AG08396 (cell line): Measurements from ENCODE around the gene PUSL1.
"Not testable (repeated sequence)": the region's sequence is repeated elsewhere in the genome, so short reads cannot be mapped to it uniquely, and the experiment has no call there.

Source experiments
- DNase-seq: peaks from one replicate; pipeline ENCODE4 v3.0.0; 2012; ENCODE audit warnings: low spot score, mixed read lengths

PUSL1 gene

DNA sequence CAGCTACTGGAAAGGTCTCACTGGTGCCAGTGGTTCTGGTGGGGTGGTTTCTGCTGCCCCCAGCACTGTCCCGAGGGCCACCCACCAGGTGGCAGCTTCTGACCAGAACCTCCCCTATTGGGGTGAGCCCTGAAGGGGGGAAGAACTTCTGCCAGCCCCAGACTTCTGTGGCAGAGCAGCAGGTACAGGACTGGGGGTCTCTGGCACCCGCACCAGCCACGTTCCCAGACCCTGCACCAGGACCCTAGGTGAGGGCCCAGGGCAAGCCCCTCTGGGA, 1.6 kb downstream of the PUSL1 start:
- DNase-seq = no peak

DNA sequence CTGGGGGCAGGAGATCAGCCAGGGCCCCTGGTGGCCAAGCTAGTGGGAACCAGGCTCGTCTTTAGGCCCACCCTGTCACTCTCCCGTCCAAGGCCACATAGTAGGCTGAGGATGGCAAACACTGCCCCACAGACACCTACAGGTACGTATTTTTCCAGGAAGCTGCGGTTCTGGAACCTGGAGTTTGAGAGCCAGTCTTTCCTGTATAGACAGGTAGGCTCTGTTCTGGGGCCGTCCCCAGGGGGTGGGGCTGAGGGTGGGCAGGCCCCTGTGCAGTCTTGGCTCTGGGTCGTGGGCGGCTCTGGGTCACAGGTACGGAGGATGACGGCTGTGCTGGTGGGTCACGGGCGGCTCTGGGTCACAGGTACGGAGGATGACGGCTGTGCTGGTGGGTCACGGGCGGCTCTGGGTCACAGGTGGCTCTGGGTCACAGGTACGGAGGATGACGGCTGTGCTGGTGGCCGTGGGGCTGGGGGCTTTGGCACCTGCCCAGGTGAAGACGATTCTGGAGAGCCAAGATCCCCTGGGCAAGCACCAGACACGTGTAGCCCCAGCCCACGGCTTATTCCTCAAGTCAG, 2.2 kb downstream of the PUSL1 start:
- DNase-seq = no peak

DNA sequence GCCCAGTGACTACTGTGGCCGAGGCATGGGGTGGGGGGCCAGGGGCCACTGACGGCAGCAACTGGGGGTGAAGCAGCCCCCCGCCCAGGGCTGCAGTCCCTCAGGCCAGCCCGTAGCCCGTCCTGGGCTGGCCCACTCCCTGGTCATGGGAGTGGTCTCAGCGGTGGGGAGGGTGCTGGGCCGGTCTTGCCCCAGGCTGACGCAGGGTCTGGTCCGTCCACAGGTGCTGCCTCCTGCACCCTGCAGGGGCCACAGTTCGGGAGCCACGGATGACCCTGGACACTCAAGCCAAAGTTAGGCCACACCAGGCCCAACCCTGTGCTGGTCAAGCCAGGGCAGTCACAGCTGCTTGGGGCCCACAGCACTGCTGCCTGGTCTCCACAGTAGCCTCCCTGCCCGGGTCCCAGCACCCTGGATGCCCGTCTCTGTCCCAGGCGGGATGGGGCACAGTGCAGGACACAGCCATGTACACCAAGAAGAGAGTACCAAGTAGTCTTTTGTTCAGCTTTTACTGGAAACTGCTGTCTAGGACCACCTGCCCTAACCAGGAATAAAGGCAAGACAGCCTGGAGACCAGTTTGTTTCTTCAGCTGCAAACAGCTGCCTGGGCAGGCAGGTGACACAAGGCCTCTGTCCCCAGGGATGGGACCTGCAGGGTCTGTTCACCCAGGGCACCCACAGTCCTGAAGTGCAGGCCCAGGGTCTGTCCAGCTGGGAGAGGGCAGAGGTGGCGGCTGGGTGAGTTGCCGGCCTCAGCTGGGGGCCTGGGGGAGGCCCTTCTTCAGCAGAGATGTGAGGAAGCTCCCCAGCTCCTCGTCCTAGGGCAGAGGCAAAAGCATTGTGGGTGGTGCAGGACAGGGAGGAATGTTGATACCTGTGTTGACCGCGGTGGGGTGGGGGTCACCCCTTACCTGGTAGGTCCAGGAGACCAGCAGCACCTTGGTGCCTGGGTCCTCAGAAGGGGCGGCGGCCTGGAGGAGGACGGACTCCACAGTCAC, 3.0 kb downstream of the PUSL1 start:
- no peak for DNase-seq

DNA sequence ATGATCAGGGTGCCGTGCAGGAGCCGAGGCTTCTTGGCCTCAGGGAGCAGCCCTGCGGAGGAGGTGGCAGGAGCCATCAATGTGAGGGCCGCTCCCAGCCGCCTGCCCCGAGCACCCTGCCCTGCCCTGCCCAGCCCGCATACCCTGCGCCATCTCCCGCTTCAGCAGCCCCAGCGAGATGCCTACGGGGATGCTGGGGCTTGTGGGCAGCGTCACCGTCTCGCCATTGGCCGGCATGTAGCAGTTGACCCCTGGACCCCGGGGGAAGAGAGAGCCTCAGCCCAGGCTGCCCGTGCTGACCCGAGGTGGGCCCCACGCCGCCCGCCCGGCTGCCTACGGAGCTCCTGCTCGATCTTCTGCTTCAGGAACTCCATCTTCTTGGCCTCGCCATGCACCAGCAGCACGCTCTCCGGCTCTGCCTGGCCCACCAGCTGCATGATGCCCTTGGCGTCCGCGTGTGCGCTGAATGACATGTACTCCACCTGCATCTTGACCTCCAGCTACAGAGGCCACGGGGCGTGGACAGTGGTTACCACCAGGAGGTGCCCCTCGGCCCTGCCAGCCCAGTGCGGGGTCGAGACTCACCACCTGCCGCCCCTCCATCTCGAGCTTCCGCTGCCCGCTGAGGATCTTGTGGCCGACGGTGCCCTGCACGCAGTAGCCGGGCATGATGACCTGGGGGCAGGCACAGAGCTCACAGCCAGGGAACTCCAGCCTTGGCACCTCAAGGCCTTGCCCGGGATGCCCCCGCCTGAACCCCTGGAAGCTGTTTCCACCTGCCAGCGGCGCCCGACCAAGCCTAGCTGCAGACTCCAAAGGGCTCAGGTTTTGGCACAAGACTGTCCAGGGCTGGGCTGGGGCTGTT, 4.3 kb downstream of the PUSL1 start:
- no peak for DNase-seq

DNA sequence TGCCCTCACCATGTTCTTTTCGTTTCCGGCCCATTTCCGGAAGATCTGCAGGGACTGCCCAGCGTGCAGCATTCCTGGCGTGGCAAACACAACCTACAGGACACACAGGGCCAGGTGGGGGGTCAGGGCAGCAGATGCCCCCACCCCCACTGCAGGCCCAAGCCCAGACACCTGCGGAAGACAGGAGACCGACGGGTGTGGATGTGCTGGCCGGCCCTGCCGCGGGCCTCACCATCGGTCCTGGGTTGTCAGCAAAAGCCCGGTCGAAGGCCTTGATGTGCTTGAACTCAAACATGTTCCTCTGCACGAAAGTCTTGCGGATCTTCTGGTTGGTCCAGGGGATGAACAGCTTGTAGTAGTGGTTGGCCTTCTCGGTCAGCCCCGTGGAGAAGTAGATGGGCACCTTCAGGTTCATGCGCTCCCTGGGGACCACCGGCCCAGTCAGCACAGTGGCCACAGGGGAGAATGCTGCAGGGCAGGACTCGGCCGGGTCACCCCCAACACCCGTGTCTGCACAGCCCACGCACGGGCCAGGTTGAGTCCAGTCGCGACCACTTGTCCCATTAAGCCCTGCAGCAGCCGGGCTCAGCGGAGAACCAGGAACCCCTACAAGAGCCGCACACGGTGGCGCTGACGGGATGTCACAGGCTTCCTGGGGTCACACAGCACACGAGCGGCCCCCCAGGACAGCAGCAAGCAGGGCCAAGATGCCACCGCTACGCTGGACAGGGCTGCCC, 5.3 kb downstream of the PUSL1 start:
- DNase-seq = no peak

DNA sequence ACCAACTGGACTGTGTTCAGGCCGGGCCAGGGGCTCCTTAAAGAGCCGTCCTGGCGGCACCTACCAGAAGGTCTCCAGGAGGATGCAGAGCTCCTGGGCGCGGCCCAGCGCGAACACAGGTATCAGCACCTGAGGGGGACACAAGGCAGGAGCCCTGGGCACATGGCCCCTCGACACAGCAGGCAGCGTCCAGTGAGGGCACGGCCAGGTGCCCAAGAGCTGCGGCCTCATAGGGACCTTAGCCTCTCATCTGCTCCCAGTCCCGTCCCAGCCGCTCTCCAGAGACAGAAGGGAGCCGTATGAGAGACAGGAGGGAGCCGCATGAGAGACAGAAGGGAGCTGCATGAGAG, 5.8 kb downstream of the PUSL1 start:
- no peak for DNase-seq

DNA sequence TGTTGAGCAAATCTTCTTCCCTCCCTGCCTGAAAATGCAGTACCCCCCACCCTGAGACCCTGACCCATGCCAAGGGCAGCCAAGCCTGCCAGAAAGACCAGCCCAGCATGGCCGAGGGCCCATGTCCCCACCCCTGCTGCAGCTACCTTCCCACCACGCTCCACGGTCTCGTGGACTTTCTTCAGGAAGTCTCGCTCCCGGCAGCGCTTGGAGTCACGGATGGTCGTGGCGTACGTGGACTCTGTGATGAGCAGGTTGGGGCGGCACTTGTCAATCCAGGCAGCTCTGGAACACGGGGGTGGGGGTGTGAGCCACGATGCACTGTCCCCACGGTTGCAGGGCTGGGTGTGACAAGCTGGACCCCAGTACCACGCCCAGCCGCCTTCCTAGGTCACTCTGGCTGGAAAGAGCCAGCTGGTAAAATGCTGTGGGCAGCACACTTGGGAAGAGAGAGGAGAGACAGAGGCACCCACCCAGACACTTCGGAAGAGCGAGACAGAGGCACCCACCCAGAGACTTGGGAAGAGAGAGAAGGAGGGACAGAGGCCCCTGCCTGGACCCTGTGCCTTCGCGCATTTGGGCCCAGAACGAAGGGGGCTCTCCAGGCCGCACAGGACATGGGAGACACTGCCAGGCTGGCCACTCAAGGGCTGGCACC, 6.4 kb downstream of the PUSL1 start:
- no peak for DNase-seq

DNA sequence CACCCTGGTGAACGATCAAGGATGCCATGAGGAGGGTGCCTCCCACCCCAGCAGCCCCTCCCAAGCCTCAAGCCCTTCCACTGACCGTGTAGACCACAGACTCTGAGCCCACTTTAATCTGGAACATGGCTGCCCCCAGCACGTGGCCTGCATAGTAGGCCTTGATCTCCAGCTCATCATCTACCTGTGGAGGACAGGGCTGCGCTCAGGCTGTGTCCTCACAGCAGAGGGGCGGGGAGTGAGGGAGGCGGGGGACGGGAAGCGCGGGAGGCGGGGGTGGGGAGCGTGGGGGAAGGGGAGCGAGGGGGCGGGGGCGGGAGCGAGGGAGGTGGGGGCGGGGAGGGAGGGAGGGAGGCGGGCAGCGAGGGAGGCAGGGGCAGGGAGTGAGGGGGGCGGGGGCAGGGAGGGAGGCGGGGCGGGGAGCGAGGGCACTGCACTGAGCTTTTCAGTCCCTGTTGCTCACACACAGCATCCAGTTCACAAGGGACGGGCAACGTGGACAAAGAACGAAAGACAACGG, 7.1 kb downstream of the PUSL1 start:
- DNase-seq = no peak

DNA sequence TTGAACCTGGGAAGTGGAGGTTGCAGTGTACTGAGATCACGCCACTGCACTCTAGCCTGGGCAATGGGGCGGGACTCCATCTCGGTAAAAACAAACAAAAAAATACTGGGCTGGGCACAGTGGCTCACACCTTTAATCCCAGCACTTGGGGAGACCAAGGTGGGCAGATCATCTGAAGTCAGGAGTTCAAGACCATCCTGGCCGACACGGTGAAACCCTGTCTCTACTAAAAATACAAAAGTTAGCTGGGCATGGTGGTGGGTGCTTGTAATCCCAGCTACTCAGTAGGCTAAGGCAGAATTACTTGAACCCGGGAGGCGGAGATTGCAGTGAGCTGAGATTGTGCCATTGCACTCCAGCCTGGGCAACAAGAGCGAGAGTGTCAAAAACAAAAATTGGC, 7.8 kb downstream of the PUSL1 start:
- DNase-seq = not testable (repeated sequence)

DNA sequence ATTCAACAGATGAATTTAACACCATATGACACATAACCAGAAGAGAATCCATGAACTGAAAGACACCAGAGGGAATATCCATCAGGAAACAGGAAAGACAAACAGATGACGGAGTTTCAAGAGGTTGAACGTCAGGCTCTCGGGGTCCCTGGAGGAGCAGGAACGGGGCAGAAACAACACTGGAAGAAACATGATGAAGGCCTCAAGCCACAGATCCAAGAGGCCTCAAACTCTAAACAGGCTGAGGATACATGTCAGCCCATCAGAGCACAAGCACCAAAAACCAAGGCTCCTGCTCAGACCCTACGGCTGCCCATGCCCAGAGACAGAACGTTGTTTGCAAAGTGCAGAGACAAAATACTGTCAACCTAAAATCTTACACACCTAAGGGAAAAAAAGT, 9.0 kb downstream of the PUSL1 start:
- DNase-seq = no peak

DNA sequence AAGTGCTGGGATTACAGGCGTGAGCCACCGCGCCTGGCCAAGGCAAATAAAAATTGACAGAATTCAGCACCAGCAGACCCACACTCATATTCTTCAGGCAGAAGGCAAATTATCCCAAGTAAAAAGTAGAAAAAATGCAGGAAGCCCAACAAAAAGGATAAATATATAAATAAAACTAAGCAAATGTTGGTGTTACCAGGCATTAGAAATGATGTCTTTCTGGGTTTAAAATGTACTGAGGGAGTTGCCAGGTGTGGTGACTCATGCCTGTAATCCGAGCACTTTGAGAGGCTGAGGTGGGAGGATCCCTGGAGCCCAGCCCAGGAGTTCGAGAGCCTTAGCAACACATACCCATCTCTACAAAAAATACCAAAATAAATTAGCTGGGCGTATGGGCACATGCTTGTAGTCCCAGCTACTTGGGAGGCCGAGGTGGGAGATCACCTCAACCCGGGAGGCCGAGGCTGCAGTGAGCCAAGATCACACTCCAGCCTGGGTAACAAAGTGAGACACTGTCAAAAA, 9.8 kb downstream of the PUSL1 start:
- DNase-seq = peak; percentile 76

DNA sequence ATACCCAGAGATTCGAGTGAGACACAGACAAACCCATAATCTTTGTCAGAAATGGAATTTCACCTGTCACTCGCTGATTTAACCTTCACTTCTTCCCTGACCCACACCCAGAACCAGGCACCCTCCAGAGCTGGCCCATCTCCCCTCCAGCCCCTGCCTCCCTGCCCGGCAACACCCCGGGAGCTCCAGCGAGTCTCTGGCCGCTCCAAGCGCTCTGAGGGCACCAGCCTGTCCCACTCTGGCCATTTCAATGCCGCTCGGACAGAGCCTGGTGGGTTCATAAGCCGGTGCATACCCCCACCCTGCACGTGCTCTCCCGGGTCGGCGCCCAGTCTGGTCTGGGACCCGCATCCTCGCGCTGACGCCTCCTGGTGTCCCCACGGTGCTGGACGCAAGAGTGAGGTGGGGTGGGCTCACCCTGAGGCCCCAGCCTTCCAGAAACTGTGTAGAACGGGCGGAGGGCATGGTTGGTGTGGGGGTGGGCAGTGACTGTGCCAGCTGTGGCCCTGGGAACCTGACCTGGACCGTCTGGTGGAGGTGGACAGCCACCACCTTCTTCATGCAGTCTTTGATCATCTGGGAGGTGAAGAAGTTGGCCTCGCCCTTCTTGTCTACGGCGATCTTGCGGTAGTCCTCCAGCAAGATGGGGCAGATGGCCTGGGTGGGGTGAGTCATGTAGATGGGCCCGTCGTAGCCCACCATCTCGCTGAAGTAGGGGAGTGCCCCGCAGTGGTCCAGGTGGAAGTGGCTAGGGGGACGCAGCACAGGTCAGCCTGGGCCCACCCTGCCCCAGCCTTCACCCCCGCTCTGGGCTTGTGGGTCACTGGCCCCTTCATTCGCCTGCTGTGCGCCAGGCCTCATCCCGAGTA, 10.6 kb downstream of the PUSL1 start:
- no peak for DNase-seq

DNA sequence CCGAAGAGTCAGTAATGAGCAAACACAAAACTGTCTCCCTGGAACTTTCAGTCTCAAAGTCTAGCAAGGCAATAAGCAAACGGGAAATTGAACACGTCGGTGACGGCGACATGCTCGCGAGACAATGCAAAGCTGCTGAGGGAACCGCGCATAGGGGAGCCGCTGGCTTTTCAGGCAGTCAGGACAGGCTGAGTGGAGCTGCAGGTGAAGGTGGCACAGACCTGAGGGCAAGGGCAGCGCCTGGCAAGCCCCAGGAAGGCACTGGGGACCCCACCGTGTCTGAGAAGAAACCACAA, 11.2 kb downstream of the PUSL1 start:
- DNase-seq = no peak

DNA sequence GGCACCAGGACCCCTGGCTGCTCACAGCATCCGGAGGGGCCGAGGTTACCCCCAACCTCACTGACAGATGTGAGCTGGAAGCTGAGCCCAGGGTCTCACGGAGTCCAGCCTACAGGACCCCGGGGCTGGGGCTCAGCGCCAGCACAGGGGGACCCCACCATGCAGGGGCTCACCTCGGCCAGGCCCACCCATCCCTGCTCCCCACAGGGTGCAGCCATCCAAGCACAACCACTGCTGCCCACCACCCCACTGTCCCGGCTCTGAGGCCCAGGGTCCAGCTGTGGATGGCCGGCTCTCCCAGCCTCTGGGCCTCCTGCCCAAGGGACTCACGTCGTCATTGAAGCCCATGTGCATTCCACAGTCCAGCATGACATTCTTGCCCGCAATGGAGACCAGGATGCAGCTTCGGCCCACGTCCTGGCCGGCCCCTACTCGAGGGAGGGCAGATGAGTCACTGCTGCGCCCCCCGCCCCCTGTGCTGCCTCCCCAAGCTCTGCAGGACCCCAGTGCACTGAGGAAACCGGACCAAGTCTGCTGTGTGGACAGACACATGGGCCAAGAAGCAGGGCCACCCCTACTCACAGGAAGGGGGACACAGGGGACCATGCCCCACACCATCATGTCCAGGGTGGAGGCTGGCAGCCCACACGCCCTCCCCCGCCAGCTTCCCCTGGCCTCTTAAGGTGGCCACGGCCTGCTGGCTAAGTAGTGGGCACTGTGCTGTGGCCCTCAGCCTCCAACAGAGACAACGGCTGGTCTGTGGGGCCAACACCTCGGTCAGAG, 12.5 kb downstream of the PUSL1 start:
- DNase-seq = peak; percentile 66

DNA sequence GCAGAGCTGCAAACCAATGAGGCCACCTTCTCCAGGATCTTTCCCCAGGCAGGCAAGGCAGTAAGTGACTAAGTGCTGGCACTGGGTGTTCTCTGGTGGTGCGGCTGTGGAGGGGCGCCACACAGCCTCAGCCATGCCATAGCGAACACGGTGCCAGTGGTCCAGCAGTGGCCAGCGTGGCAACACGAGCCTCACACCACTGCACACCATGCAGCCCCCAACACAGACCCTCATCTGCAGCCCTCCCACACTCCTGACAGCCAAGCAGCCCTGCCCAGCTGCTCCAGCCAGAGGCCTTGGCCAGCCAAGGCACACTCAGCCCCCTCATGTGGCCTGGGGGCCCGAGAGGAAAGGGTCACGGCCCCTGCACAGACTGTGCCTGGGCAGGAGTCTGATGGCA, 13.1 kb downstream of the PUSL1 start:
- no peak for DNase-seq

DNA sequence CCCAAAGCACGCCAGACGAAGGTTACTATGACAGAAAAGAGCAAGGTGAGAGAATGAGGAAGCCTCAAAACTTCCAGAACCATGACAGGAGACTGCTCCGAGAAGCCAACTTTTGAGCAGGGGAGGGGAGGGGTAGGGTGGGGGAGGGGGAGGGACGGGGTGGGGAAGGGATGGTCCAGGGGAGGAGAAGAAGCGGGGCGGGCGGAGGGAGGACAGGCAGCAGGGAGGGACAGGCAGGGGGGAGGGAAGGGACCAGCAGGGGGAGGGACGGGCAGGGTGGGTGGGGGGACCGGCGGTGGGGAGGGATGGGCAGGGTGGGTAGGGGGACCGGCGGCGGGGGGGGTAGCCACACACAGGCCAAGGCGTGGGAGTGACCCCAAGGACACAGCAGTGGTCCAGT, 14.0 kb downstream of the PUSL1 start:
- no peak for DNase-seq

DNA sequence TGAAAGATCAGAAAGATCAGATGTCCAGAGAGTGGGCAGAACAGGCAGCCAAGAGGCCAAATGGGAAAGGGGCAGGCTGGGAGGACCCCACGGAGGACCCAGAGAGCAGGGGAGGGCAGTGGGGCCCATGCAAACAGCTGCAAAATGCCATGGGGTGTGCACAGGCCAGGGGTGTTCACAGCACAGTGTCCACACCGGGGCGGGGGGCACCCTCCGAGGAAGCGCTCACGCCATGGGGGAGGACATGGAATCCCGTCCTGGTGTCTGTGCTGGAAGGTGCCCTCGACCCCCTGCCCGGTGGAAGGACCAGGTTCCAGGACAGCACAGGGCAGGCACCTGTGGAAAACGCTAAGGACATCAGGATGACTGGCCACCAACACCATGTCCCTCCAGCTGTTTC, 14.6 kb downstream of the PUSL1 start:
- DNase-seq = no peak

DNA sequence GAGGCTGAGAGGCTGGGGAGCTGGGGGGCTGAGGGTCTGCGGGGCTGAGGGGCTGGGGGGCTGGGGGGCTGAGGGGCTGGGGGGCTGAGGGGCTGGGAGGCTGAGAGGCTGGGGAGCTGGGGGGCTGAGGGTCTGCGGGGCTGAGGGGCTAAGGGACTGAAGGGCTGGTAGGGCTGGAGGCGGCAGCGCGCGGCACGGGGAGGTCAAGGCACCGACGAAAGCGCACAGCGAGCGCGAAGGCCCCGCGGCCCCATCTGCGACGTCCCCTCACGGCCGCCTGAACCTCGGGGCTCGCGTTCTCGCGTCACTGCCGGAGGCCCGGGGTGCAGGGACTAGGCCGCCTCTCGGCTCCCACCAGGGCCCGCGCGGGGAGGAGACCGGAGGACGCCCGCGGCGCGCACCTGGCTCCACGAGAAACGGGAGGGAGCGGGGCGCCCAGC, 15.7 kb downstream of the PUSL1 start:
- DNase-seq = peak; percentile 67

DNA sequence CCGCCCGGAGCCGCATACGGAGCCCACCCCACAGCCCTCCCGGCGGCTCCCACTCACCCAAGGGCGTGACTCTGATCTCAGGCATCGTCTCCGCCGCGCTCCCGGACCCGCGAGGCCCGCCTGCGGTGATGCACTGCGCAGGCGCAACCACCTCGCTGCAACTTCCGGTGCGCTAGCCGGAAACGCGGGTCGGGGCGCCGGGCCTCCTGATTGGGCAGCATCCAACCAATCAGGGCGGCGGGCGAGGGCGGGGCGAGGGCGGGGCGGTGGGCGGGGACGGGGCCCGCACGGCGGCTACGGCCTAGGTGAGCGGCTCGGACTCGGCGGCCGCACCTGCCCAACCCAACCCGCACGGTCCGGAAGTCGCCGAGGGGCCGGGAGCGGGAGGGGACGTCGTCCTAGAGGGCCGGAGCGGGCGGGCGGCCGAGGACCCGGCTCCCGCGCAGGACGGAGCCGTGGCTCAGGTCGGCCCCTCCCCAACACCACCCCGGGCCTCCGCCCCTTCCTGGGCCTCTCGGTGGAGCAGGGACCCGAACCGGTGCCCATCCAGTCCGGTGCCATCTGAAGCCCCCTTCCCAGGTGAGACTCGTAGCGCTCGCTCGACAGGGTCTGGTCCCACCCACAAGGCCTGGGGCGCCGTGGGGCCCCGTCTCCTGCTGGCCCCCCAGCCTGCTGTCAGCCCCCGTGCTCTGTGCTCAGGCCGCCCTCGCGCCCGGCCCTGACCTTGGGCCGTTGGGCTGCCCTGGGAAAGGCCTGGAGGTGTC, 16.3 kb downstream of the PUSL1 start, which contains the start of the genes CPTP and INTS11:
CPTP (plus strand) TSS at position 279 of the 764 bp plus-strand sequence. CDS start 2,109 bp downstream, outside the sequence.
INTS11 (minus strand) TSS at position 137 of the 764 bp plus-strand sequence; CDS start at position 85, 52 bp downstream.
- DNase-seq = peak; percentile 99
